H1 (cell line): ENCODE data around the gene XPNPEP2. TPM values are rescaled to one million over a fixed set of nuclear protein-coding genes. Genes with fewer than 3 reads are reported as not detected.

Source experiments
- CTCF ChIA-PET: fragments of 300-600 bp; sonication (Branson Sonifier 250); formaldehyde crosslinking; loops from one replicate; lab custom pipeline; 2021; ENCODE audit not compliant: partially characterized antibody; lab: Charles Lee
- POLR2A ChIA-PET: fragments of 300-600 bp; sonication (Branson Sonifier 250); formaldehyde crosslinking; loops from one replicate; lab custom pipeline; 2021; ENCODE audit warnings: inconsistent platforms; ENCODE audit not compliant: partially characterized antibody; lab: Charles Lee
- DNase-seq, 2 experiments: peaks; one replicate each; pipeline versions ENCODE4 v3.0.0 to v3.0.0-alpha.2; 2010 to 2022; ENCODE audit warnings: low spot score in 2 of 2, low read depth in 1 of 2, mixed read lengths in 1 of 2
- FAIRE-seq: peaks from 2 replicates; lab custom pipeline; 2011; peaks lifted over from hg19 to GRCh38; lab: Jason Lieb, UNC
- H2AFZ ChIP-seq: 2 replicates; pipeline ENCODE4 v1.8.1; 2012; ENCODE audit warnings: low read length, inconsistent platforms
- H2AK5ac ChIP-seq: 2 replicates; pipeline ENCODE4 v1.6.1; 2013; ENCODE audit warnings: low read depth, low read length
- H2BK120ac ChIP-seq: replicated peaks from 2 replicates; pipeline ENCODE3; 2013; ENCODE audit warnings: low read depth, low read length, inconsistent platforms
- H2BK12ac ChIP-seq: 2 replicates; pipeline ENCODE4 v1.6.1; 2013; ENCODE audit warnings: low read depth, low read length
- H2BK15ac ChIP-seq: 2 replicates; pipeline ENCODE4 v1.6.1; 2013; ENCODE audit warnings: low read length
- H2BK20ac ChIP-seq: 2 replicates; pipeline ENCODE4 v1.6.1; 2013; ENCODE audit warnings: low read length
- H2BK5ac ChIP-seq: 2 replicates; pipeline ENCODE4 v1.6.1; 2013; ENCODE audit warnings: low read depth, low read length
- H3K14ac ChIP-seq: 2 replicates; pipeline ENCODE4 v1.6.1; 2013; ENCODE audit warnings: inconsistent platforms; ENCODE audit not compliant: insufficient read length
- H3K18ac ChIP-seq: 2 replicates; pipeline ENCODE4 v1.6.1; 2013; ENCODE audit warnings: low read length; ENCODE audit errors: extremely low read depth
- H3K23ac ChIP-seq: 2 replicates; pipeline ENCODE4 v1.6.1; 2013; ENCODE audit warnings: inconsistent platforms; ENCODE audit not compliant: insufficient read length
- H3K23me2 ChIP-seq: 2 replicates; pipeline ENCODE4 v1.6.1; 2013; ENCODE audit warnings: low read depth, low read length
- H3K27ac ChIP-seq: 2 replicates; pipeline ENCODE4 v1.6.1; 2011; ENCODE audit warnings: low read depth, low read length, inconsistent platforms
- H3K27me3 ChIP-seq, 4 experiments: replicated peaks in 1 of 4; 1 replicate in 1 of 4; 2 replicates in 3 of 4; pipeline versions ENCODE4 v1.6.1 to v1.8.1; 2011 to 2013; ENCODE audit warnings: low read length in 3 of 4, mild to moderate bottlenecking in 3 of 4, inconsistent platforms in 2 of 4, mixed read lengths in 2 of 4, moderate library complexity in 1 of 4; ENCODE audit not compliant: control insufficient read depth in 3 of 4, insufficient read depth in 3 of 4; ENCODE audit errors: extremely low read depth in 1 of 4
- H3K36me3 ChIP-seq, 4 experiments: 2 replicates each; pipeline versions ENCODE4 v1.6.1 to v1.8.1; 2011 to 2013; ENCODE audit warnings: mild to moderate bottlenecking in 4 of 4, low read length in 3 of 4, moderate library complexity in 2 of 4, control low read depth in 1 of 4, inconsistent platforms in 1 of 4; ENCODE audit not compliant: insufficient read depth in 4 of 4, control insufficient read depth in 2 of 4
- H3K4ac ChIP-seq: replicated peaks from 2 replicates; pipeline ENCODE3; 2013; ENCODE audit warnings: low read length, low read depth, mixed read lengths, inconsistent platforms; ENCODE audit not compliant: insufficient read length
- H3K4me1 ChIP-seq, 4 experiments: replicated peaks in 1 of 4; 1 replicate in 1 of 4; 2 replicates in 3 of 4; pipeline versions ENCODE4 v1.6.1 to v1.8.1; 2011 to 2013; ENCODE audit warnings: low read length in 3 of 4, inconsistent platforms in 2 of 4, mixed read lengths in 1 of 4; ENCODE audit not compliant: insufficient read depth in 4 of 4, control insufficient read depth in 3 of 4
- H3K4me2 ChIP-seq, 2 experiments: 2 replicates each; pipeline versions ENCODE4 v1.6.1 to v1.8.1; 2011 to 2013; ENCODE audit warnings: low read depth in 2 of 2, low read length in 2 of 2, control low read depth in 1 of 2, inconsistent platforms in 1 of 2, mild to moderate bottlenecking in 1 of 2; ENCODE audit not compliant: insufficient read depth in 1 of 2
- H3K4me3 ChIP-seq, 4 experiments: fragments of 200-600, 300-600 bp in 1 of 4; sonication (generic), shearing (Covaris generic), sonication (Bioruptor Twin) in 1 of 4; 2 replicates each; pipeline versions ENCODE4 v1.5.1 to v1.8.1; 2011 to 2016; ENCODE audit warnings: low read length in 4 of 4, low read depth in 3 of 4, control low read depth in 2 of 4, inconsistent platforms in 2 of 4, mild to moderate bottlenecking in 2 of 4, mixed read lengths in 1 of 4, moderate library complexity in 1 of 4; ENCODE audit not compliant: insufficient read depth in 2 of 4; ENCODE audit errors: extremely low read depth in 1 of 4
- H3K56ac ChIP-seq: replicated peaks from 2 replicates; pipeline ENCODE3; 2013; ENCODE audit warnings: low read depth, mild to moderate bottlenecking, mixed read lengths, low read length, inconsistent platforms; ENCODE audit not compliant: insufficient read length
- H3K79me1 ChIP-seq: 2 replicates; pipeline ENCODE4 v1.6.1; 2013; ENCODE audit warnings: low read depth, low read length, control low read depth
- H3K79me2 ChIP-seq, 2 experiments: 2 replicates each; pipeline versions ENCODE4 v1.6.1 to v1.8.1; 2012 to 2013; ENCODE audit warnings: low read length in 2 of 2, mild to moderate bottlenecking in 2 of 2, inconsistent platforms in 1 of 2; ENCODE audit not compliant: insufficient read depth in 2 of 2, control insufficient read depth in 1 of 2
- H3K9ac ChIP-seq, 4 experiments: replicated peaks in 1 of 4; 1 replicate in 1 of 4; 2 replicates in 3 of 4; pipeline versions ENCODE4 v1.6.1 to v1.8.1; 2011 to 2013; ENCODE audit warnings: low read depth in 3 of 4, low read length in 3 of 4, control low read depth in 2 of 4, mild to moderate bottlenecking in 2 of 4, moderate library complexity in 2 of 4, inconsistent platforms in 1 of 4; ENCODE audit errors: extremely low read depth in 1 of 4
- H3K9me3 ChIP-seq, 2 experiments: 2 replicates each; pipeline versions ENCODE4 v1.6.1 to v1.8.1; 2012 to 2013; ENCODE audit warnings: mild to moderate bottlenecking in 2 of 2, moderate library complexity in 2 of 2, control low read depth in 1 of 2, inconsistent platforms in 1 of 2, low read depth in 1 of 2, low read length in 1 of 2, mixed read lengths in 1 of 2; ENCODE audit not compliant: insufficient read depth in 2 of 2
- H4K20me1 ChIP-seq, 2 experiments: replicated peaks in 1 of 2; 2 replicates each; pipeline versions ENCODE3 to v1.8.1; 2011 to 2013; ENCODE audit warnings: inconsistent platforms in 2 of 2, low read length in 2 of 2, mild to moderate bottlenecking in 1 of 2; ENCODE audit not compliant: insufficient read depth in 2 of 2, control insufficient read depth in 1 of 2
- H4K5ac ChIP-seq: 2 replicates; pipeline ENCODE4 v1.6.1; 2013; ENCODE audit warnings: low read length, low read depth, mixed read lengths, inconsistent platforms; ENCODE audit not compliant: insufficient read length
- H4K8ac ChIP-seq: 2 replicates; pipeline ENCODE4 v1.8.0; 2013; ENCODE audit warnings: mild to moderate bottlenecking, moderate library complexity, low read length, inconsistent platforms; ENCODE audit not compliant: insufficient read depth; ENCODE audit errors: extremely low read depth
- H4K91ac ChIP-seq: replicated peaks from 2 replicates; pipeline ENCODE3; 2013; ENCODE audit warnings: low read length, mixed read lengths, inconsistent platforms; ENCODE audit not compliant: insufficient read length
- BRCA1 ChIP-seq: IDR thresholded peaks from 2 replicates; pipeline ENCODE4 v1.6.1; 2012; ENCODE audit warnings: low read depth, low read length, improper control_type of control experiment
- EGR1 ChIP-seq: IDR thresholded peaks from 2 replicates; pipeline ENCODE4 v1.6.1; 2011; ENCODE audit warnings: low read depth, low read length, borderline replicate concordance
- NRF1 ChIP-seq: IDR thresholded peaks from 2 replicates; pipeline ENCODE4 v1.6.1; 2011; ENCODE audit warnings: mild to moderate bottlenecking, low read depth, low read length, improper control_type of control experiment
- POLR2A ChIP-seq, 2 experiments: IDR thresholded peaks; 1 replicate in 1 of 2; 2 replicates in 1 of 2; pipeline ENCODE4 v1.6.1; 2011; ENCODE audit warnings: low read depth in 2 of 2, low read length in 2 of 2, mild to moderate bottlenecking in 2 of 2; ENCODE audit errors: control extremely low read depth in 1 of 2
- SIX5 ChIP-seq: IDR thresholded peaks from 2 replicates; pipeline ENCODE4 v1.6.1; 2011; ENCODE audit warnings: mild to moderate bottlenecking, low read depth, low read length
- SP2 ChIP-seq: IDR thresholded peaks from 2 replicates; pipeline ENCODE4 v1.6.1; 2012; ENCODE audit warnings: mild to moderate bottlenecking, low read length, inconsistent platforms
- SRF ChIP-seq: IDR thresholded peaks from 2 replicates; pipeline ENCODE4 v1.6.1; 2011; ENCODE audit warnings: mild to moderate bottlenecking, low read depth, low read length, moderate library complexity
- WGBS, 2 experiments: shearing (Covaris generic) in 1 of 2; methylation state at CpG; one replicate each; pipeline versions ENCODE4 v1.1.6 to v1.1.7; 2013 to 2015; ENCODE audit warnings: low lambda C conversion rate in 2 of 2, mixed read lengths in 2 of 2, inconsistent platforms in 1 of 2, low coverage in 1 of 2, missing lambda C conversion rate in 1 of 2; ENCODE audit not compliant: insufficient replicate concordance in 2 of 2, insufficient coverage in 1 of 2, insufficient read length in 1 of 2; ENCODE audit errors: extremely low coverage in 1 of 2, missing lambda C conversion rate in 1 of 2; 5-methylcytosine and 5-hydroxymethylcytosine counted together
- polyA plus RNA-seq, 7 experiments: library from polyadenylated mRNA; depleted of rRNA in 3 of 7; stranded (reverse) in 5 of 7; unstranded in 2 of 7; fragments of >200 nt in 5 of 7; fragments of 200-250 nt in 2 of 7; gene quantifications; 1 replicate in 5 of 7; 2 replicates in 1 of 7; 4 replicates in 1 of 7; pipeline versions ENCODE4 v1.2.1 to v1.2.3, GENCODE V29; 2011 to 2013; ENCODE audit warnings: missing spikeins in 2 of 7, mixed read lengths in 2 of 7
- total RNA-seq: library from RNA; stranded (reverse); fragmentation: NEBNext Ultra II Directional; extraction: Animal tissue kit (Norgen Biotek cat#: 25700); gene quantifications from 2 replicates; pipeline ENCODE4 v1.2.1, GENCODE V29; 2021

Gene XPNPEP2
- total and polyA plus RNA-seq, 2 of the 8 experiments (the other 6 are each of a cell fraction or from before 2014, with no cell fraction given), result 0.27 TPM; not detected in 1

DNA sequence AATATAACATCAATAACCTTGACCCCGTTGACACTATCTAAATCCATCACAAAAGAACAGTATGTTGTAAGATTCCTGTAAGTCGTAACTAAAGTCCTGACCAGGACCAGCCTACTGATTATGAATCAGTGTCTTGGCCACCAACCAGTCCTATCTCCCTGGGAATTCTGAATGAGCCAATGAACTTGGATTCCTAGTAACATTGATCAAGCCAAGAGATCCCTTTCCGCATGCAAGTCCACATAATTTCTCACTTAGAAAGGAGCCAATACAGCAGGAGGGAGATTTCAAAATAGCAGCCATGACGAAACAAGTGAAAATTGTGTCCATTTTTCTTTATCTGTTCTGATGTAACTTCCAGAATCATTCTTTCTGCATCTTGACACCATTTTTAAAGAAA is 9.5 kb downstream of the XPNPEP2 start:
- no peak overlapping the region for H3K23ac ChIP-seq
- H4K20me1 ChIP-seq, result no peaks in the 10 kb centered on the region
- no peak overlapping the region for H2BK5ac ChIP-seq
- FAIRE-seq (no peak), DNase-seq (no peak)
- H2BK120ac ChIP-seq, result no peak overlapping the region
- H3K4me1 ChIP-seq, result 0 out of 7 replicates have a peak, but pooled peaks cover 0 to 2% (median 0%) of the 10 kb centered on the region in 4 experiments
- H3K18ac ChIP-seq, result no peak overlapping the region
- H3K9ac ChIP-seq, result no peak overlapping the region
- H2BK20ac ChIP-seq, result no peak overlapping the region
- H3K4ac ChIP-seq, result no peak overlapping the region
- H3K4me2 ChIP-seq, result no peak overlapping the region
- H2AFZ ChIP-seq, result no peak overlapping the region
- no peak overlapping the region for H2AK5ac ChIP-seq
- no peak overlapping the region for H2BK15ac ChIP-seq
- ChIA-PET CTCF (no interaction called here), POLR2A (no interaction called here)
- no peaks in the 10 kb centered on the region for H3K79me2 ChIP-seq
- no peak overlapping the region for H3K56ac ChIP-seq
- H3K27ac ChIP-seq, result no peak overlapping the region
- H4K91ac ChIP-seq, result no peak overlapping the region
- H3K9me3 ChIP-seq, result no peaks in the 10 kb centered on the region
- H3K36me3 ChIP-seq, result no peaks in the 10 kb centered on the region
- TF ChIP-seq NRF1 (no peak), SIX5 (no peak), EGR1 (no peak), SP2 (no peak), POLR2A (IDR thresholded peaks at IDR 0.05; ENCODE audit: control extremely low read depth in 1 of 2, low read depth in 2 of 2, low read length in 2 of 2) (no peak), BRCA1 (no peak), SRF (no peak)
- no peak overlapping the region for H2BK12ac ChIP-seq
- no peaks in the 10 kb centered on the region for H3K27me3 ChIP-seq
- no peak overlapping the region for H4K5ac ChIP-seq
- H3K4me3 ChIP-seq, result no peak overlapping the region
- H4K8ac ChIP-seq, result no peak overlapping the region
- no peaks in the 10 kb centered on the region for H3K23me2 ChIP-seq
- 79% methylated on average over 4 of the region's 4 CpGs; no CpG with 5 or more reads in 1 of the 2 experiments for WGBS, 2 experiments
- no peak overlapping the region for H3K14ac ChIP-seq
- H3K79me1 ChIP-seq, result no peaks in the 10 kb centered on the region
